HG03135 (cell line): Measurements from ENCODE around the gene LY86.
"Not testable (repeated sequence)": the region's sequence is repeated elsewhere in the genome, so short reads cannot be mapped to it uniquely, and the experiment has no call there.

Experiments
- ATAC-seq: cut with Tn5 transposase; IDR thresholded peaks from one replicate; pipeline ENCODE4 v1.9.1; 2021; ENCODE audit warnings: mild to moderate bottlenecking, moderate library complexity; ENCODE audit not compliant: unreplicated experiment

Gene LY86

GRCh38 chr6:6649824-6650349, 61.4 kb downstream of the LY86 start:
- no peak for ATAC-seq

DNA sequence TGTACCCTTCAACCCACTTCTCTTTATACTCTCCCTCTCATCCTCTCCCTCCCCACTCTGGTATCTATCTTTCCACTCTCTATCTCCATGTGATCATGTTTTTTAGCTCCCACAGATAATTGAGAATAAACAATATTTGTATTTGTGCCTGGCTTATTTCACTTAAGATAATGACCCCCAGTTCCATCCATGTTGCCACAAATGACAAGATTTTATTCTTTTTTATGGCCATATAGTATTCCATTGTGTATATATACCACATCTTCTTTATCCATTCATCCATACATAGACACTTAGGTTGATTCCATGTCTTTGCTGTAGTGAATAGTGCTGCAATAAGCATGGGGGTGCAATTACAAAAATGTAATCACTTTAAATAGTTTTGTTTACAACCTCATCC, 62.3 kb downstream of the LY86 start:
- ATAC-seq: no peak

DNA sequence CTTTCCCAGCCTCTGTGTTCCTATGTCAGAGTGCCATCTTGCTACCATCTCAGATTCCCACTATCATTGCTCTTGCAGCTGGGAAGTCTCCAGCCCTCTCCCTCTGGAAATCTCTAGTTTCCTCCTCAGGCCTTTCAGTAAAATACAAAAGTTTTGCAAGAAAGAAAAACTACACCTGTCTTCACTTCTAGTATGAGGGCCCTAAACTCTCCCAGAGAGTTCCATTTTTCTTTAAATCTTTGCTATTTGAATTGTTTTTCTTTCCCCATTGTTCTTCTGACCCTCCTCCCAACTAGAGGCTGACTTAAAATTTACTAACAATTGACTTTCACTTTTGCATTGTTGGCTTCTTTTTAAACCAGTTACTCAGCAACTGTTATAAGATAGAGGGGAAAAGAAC, 62.8 kb downstream of the LY86 start:
- ATAC-seq: no peak

DNA sequence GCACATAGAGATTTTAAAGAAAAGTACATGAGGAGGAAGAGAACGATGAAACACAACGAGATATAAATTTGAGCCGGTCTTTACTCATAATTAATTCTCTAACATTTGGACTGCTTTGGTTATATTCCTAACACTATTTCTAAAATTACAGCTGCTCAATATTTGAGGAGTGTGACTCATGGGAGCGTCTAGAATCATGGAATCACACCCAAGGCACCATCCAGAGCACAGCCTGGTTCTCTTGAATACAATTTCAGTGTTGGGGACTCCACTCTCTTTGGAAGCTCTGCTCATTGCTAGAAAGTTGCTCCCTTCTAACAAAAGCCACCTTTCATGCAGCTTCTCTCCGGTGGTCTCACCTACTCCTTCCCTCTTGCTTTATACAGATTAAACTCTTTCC, 64.4 kb downstream of the LY86 start:
- ATAC-seq: no peak

- no peak for ATAC-seq
These were observed 66.4 kb downstream of the LY86 start for GRCh38 chr6:6654599-6655575.

- no peak for ATAC-seq
These were observed 67.3 kb downstream of the LY86 start for GRCh38 chr6:6655805-6656251.

- no peak for ATAC-seq
These were observed 67.8 kb downstream of the LY86 start for GRCh38 chr6:6656287-6656686.

DNA sequence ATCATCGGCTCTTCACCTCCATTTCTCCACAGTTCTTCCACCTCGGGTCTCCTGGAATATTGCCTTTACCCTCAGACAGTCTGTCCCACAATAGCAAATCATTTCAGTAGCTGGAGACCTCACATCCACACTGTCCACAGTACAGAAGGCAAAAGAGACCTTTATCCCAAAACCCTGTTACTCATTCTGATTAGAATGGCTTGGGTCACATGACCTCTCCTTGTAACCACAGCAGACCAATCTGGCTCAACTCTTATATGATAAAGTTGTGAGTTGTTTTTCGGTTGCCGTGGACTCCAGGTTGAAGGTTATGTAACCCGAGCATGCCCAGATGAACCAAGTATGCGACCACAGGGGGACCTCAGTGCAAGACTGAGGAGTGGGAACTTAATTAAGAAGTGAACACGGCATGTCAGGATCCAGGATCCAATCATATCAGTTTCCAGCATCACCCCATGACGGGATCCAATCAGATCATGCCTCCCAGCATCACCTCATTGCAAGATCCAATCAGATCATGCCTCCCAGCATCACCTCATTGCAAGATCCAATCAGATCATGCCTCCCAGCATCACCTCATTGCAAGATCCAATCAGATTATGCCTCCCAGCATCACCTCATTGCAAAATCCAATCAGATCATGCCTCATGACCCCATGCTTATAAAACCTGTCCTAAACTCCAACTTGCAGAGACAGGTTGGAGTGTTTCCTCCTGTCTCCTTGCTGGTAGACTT, 68.7 kb downstream of the LY86 start:
- ATAC-seq: no peak

DNA sequence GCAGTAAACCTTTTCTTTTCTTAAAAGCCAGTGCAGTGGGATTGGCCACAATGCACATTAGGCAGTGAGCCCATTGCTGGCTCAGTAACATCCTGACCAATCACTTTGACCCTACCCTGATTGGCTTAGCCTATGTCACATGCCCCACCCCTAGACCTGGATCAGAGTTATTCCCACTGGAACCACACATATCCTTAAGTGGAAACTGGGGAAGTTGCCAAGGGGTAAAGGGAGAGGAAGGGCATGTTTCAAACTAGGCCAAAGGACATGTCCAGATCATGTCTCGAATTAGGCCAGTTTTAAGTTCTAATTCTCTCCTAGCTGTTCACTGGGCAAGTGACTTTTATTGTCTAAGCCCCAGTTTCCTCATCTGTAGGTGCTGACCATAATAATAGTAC, 69.3 kb downstream of the LY86 start:
- no peak for ATAC-seq

DNA sequence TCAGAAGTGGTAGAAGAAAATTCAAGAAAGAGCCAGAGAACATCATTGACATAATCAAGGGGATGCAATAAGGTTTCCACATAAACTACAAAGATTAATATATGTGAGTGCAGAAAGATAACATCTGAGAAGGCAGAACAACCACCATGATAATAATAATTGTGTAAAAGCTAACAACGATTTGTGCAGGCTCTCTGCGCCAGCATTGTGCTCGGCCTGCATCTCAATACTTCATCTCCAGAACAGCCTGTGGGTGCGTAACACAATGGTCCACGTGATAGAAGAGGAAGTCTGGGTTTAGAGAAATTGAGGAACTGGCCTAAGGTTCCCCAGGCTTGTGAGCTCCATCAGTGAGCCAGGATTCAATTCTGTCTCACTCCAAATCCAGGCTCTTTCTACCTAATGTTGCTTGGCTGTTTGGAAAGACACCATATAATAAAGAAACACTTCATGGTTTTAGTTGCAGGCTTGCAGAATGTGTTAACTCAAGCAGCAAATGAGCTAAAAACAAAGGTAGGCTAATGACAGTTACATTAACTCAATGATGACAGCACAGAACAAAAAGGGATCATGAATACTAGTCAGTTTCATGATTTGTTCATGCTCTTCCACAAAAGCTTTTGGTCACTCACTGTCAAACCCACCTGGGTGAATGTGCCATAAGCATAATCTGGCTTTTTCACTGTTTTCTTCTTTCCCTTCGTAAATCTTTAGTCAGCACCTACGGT, 71.2 kb downstream of the LY86 start:
- ATAC-seq: peak; percentile 58

- no peak for ATAC-seq
These were observed 72.0 kb downstream of the LY86 start for GRCh38 chr6:6660339-6661045.

- ATAC-seq: no peak
These were observed 72.7 kb downstream of the LY86 start for GRCh38 chr6:6661191-6661590.

DNA sequence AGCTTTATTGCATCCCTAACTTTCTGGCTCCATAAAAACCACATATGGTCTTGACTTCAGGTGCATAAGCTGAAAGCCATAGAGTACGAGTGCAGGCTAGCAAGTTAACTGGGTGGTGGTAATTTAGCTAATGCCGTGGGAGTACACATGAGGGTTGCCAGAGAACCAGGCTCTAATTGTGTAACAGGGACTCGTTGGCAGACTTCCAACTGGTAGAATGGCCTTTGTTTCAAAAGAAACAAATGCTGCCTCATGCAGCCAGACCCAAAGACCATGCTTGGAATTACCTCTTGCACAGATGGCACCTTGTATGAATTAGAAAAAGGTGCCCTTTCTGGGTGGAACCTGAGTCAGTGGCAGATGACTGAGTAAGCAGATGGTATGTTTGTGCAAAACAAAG, 73.2 kb downstream of the LY86 start:
- no peak for ATAC-seq

DNA sequence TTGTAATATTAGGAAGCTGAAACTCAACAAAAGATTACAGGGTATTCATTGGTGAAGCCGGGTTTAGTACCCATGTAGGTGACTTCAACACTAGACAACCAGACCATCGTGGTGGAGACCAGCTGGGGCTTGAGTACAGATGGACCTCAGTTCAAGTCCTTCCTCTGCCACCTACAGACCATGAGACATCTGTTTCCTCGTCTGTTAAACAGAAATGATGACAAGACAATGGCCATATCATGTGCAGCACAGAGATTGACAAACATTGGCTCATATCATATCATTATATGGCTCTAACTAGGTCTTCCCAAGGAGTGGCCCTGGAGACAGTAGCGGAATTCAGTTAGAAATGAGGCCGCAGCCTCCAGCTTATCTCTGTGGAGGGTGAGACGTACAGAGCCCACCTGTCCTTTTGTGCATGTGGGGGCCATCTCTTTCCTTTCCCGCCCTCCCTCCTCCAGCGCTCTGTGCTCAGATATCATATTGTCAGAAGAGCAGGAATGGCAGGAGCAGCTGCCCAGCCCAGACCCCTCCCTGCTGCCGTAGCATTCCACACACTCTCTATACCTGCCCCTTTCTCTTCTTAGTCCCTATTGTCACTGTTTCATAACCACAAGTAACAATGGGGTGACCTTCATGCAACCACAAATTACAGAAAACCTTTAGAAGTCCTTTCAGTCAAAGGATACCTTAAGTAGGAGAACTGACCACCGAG, 75.1 kb downstream of the LY86 start:
- ATAC-seq: no peak

DNA sequence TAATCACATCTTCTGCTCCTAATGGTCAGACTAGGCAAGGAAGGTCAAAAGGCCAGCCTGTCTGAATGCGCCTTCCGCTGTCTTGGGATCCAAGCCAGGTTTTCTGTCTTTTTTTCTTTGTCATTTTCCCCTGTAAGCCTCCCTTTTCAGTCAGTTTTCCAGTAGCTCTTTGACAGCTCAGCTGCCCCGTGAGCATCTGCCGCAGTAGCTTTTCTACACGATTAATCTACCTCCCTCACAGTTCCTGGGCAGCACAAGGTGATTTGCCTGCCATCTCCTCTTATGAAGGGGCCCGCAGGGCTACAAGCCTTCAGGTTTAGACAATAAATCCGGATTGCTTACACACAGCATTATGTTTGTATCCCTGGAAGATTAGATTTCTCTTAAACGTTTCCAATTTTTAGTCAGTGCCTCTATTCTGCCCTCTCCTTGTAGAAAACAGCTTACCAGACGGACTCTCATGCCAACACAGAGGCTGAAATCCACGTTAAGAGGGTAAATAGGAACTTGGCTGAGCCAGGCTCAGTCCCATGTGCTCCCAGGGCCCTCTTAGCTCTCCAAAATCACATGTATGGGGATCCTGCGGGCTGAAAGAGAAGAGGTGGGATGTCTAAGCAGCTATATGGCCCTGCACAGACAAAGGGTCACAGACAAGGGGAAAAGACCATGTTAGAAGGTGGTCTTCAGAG, 77.2 kb downstream of the LY86 start:
- no peak for ATAC-seq

GRCh38 chr6:6670150-6670549, 81.6 kb downstream of the LY86 start:
- ATAC-seq: not testable (repeated sequence)

GRCh38 chr6:6674872-6675271, 86.4 kb downstream of the LY86 start:
- ATAC-seq: no peak

GRCh38 chr6:6676910-6677441, 88.5 kb downstream of the LY86 start:
- ATAC-seq: no peak

- ATAC-seq: no peak
These were observed 89.7 kb downstream of the LY86 start for GRCh38 chr6:6678185-6678671.
